ENCODE measurements around the gene PCMTD2. TPM values are rescaled to one million over a fixed set of nuclear protein-coding genes. Genes with fewer than 3 reads are reported as not detected.

PCMTD2 gene
- total and polyA plus RNA-seq, 2 of the 13 experiments (the other 11 are each of a cell fraction or from before 2014, with no cell fraction given), result 47.0 to 76.9 TPM

GRCh38 chr20:64210656-64211369 is 44.7 kb upstream of the PCMTD2 start:
- ATAC-seq (0 out of 3 replicates have a peak, but pooled peaks have one; percentile 3), FAIRE-seq (no peak), DNase-seq (ENCODE audit: low spot score) (no peak)
- intact Hi-C loops (cut with micrococcal nuclease; ENCODE audit: unreplicated experiment), result no loop called here
- H3K27ac ChIP-seq (ENCODE audit: extremely low read length, insufficient read depth, low read length), result no peak overlapping the region
- in situ Hi-C loops (cut with HindIII; ENCODE audit: extremely low pct_ligation_motif_present, low pct_unique_long_range_greater_than_20kb), result no loop called here
- CTCF ChIA-PET (ENCODE audit: low intra/inter-chr PET ratio, low total read pairs), result no interaction called here
- POLR2A ChIA-PET, result interaction anchor here (2.3 to 2.4 kb wide), 2 partner anchors 10 to 21 kb away, joined by 5 to 10 read pairs; no protein-coding TSS in a partner anchor
- 28% methylated on average over 14 of the region's 15 CpGs for WGBS (ENCODE audit: low lambda C conversion rate)
- H2AFZ ChIP-seq (ENCODE audit: low read length), result no peak overlapping the region
- H3K79me2 ChIP-seq (ENCODE audit: insufficient read depth, low read length), result no peaks in the 10 kb centered on the region
- H3K9ac ChIP-seq (ENCODE audit: insufficient read depth, low read depth, low read length), result no peak overlapping the region
- no peaks in the 10 kb centered on the region for H3K36me3 ChIP-seq (replicated peaks in 1 of 2; ENCODE audit: control insufficient read depth in 1 of 2, insufficient read depth in 2 of 2, low read length in 2 of 2)
- no peak overlapping the region for H3K4me3 ChIP-seq (replicated peaks in 1 of 3; ENCODE audit: insufficient read depth in 1 of 3, low read depth in 2 of 3, low read length in 3 of 3)
- H4K20me1 ChIP-seq (ENCODE audit: insufficient read depth, low read length), result no peaks in the 10 kb centered on the region
- H3K4me2 ChIP-seq (ENCODE audit: low read depth, low read length), result no peak overlapping the region
- no TSS peak for BruUV-seq (replicated peaks)
- no peaks in the 10 kb centered on the region for H3K9me3 ChIP-seq (ENCODE audit: low read length)
- H3K27me3 ChIP-seq (ENCODE audit: control insufficient read depth in 1 of 2, insufficient read depth in 2 of 2, low read length in 2 of 2), result peaks cover 32 to 80% of the 10 kb centered on the region in 2 experiments
- peak; percentile 24; the same call in 1 of the 2 replicates for TF ChIP-seq FOSL2 (CRISPR knock-in tag; IDR thresholded peaks at IDR 0.05)
- 0 out of 2 replicates have a peak, but pooled peaks have one; percentile 25 for TF ChIP-seq EED (CRISPR knock-in tag; IDR thresholded peaks at IDR 0.05)
- no peak for TF ChIP-seq ZNF468 (CRISPR knock-in tag; IDR thresholded peaks at IDR 0.05)
- TF ChIP-seq ZNF484 (CRISPR knock-in tag; IDR thresholded peaks at IDR 0.05; ENCODE audit: borderline replicate concordance, low read depth), result 0 out of 2 replicates have a peak, but pooled peaks have one; percentile 42
- peak; percentile 6 for TF ChIP-seq ZNF883 (CRISPR knock-in tag; IDR thresholded peaks at IDR 0.05; ENCODE audit: not compliant biosample characterization)
- TF ChIP-seq, protein P1, sequence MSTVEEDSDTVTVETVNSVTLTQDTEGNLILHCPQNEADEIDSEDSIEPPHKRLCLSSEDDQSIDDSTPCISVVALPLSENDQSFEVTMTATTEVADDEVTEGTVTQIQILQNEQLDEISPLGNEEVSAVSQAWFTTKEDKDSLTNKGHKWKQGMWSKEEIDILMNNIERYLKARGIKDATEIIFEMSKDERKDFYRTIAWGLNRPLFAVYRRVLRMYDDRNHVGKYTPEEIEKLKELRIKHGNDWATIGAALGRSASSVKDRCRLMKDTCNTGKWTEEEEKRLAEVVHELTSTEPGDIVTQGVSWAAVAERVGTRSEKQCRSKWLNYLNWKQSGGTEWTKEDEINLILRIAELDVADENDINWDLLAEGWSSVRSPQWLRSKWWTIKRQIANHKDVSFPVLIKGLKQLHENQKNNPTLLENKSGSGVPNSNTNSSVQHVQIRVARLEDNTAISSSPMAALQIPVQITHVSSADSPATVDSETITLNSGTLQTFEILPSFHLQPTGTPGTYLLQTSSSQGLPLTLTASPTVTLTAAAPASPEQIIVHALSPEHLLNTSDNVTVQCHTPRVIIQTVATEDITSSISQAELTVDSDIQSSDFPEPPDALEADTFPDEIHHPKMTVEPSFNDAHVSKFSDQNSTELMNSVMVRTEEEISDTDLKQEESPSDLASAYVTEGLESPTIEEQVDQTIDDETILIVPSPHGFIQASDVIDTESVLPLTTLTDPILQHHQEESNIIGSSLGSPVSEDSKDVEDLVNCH (CRISPR knock-in tag; IDR thresholded peaks at IDR 0.05), result no peak
- 0 out of 2 replicates have a peak, but pooled peaks have one; percentile 14 for TF ChIP-seq SP4 (CRISPR knock-in tag; IDR thresholded peaks at IDR 0.05)
- TF ChIP-seq NR0B2 (CRISPR knock-in tag; IDR thresholded peaks at IDR 0.05), result 0 out of 2 replicates have a peak, but pooled peaks have one; percentile 32
- no peak for TF ChIP-seq ZBTB42 (CRISPR knock-in tag; IDR thresholded peaks at IDR 0.05)
- TF ChIP-seq REPIN1 (CRISPR knock-in tag; IDR thresholded peaks at IDR 0.05; ENCODE audit: borderline replicate concordance, low read depth), result no peak
- TF ChIP-seq KLF13 (CRISPR knock-in tag; IDR thresholded peaks at IDR 0.05), result peak; percentile 60; the same call in 1 of the 2 replicates
- no peak for TF ChIP-seq ZNF646 (CRISPR knock-in tag; IDR thresholded peaks at IDR 0.05)
- TF ChIP-seq, protein P2, sequence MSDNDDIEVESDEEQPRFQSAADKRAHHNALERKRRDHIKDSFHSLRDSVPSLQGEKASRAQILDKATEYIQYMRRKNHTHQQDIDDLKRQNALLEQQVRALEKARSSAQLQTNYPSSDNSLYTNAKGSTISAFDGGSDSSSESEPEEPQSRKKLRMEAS (IDR thresholded peaks at IDR 0.05), result no peak
- H3K4me1 ChIP-seq (ENCODE audit: insufficient read depth, low read length), result peaks cover 63% of the 10 kb centered on the region
